ENCODE results near the gene PPL. TPM values are rescaled to one million over a fixed set of nuclear protein-coding genes. Genes with fewer than 3 reads are reported as not detected.
A peak's percentile ranks its signal among the peaks of the same experiment; 100 is the strongest.

Gene PPL
- total and polyA plus RNA-seq, 2 donors (not counting 3 experiments of a cell fraction or from before 2014, with no cell fraction given): 0.07 to 0.20 TPM

DNA sequence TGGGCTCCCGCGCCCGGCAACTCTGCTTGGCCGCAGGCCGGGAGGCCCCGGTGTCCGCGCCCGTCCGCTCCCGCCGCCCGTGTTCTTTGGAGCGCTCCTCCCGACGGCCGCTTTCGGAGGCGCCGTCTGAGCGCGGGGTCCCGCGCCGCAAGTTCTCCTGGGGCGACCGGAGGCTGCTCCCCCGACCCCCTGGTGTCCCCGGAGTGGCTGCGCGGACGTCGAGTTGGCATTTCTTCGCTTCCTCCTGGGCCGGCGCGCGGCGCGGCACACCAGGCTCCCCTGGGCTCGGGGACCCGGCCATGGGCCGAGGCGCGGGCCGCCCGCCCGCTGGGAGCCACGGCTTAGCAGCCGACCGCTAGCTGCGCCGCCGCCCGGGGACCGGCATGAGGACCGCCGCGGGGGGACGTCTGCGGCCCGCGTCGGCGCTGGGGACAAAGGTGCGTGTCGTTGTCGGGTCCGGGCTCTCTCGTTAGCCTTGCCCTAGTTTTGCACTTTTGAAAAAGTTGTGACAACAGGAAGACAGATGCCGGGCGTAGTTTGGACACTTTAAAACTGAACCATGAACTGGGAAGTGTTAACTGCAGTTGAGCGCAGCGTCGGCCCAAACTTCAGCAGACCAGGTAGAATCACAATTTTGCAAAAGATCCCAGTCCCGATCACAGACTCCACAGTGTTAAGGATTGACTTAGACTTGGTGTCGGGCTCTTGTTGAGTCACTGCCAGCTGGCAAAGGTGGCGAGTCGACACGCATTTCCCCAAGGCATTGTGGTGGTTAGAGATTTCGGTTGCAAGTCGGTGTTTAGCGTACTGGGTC lies 89.0 kb downstream of the PPL start:
- H3K9ac ChIP-seq (replicated peaks; ENCODE audit: extremely low read depth, insufficient read depth, low read length): peak overlapping the region; percentile 90
- intact Hi-C loops (cut with micrococcal nuclease): loop anchor here (1.0 to 2.0 kb wide), 4 partner anchors 45 to 231 kb away; no protein-coding TSS in a partner anchor
- TSS peak; percentile 36 for BruUV-seq (replicated peaks)
- dilution Hi-C loops (cut with MboI; ENCODE audit: extremely low pct_ligation_motif_present, low sequenced_read_pairs): no loop called here
- no peak for TF ChIP-seq POLR2AphosphoS5 (IDR thresholded peaks at IDR 0.05; ENCODE audit: insufficient read depth, low read depth, low read length)
- no peak for TF ChIP-seq MYC (IDR thresholded peaks at IDR 0.05; ENCODE audit: low read depth, low read length)
- TF ChIP-seq, protein P1, sequence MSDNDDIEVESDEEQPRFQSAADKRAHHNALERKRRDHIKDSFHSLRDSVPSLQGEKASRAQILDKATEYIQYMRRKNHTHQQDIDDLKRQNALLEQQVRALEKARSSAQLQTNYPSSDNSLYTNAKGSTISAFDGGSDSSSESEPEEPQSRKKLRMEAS (IDR thresholded peaks at IDR 0.05; ENCODE audit: insufficient read depth, insufficient read length): no peak
- TF ChIP-seq, protein P2, sequence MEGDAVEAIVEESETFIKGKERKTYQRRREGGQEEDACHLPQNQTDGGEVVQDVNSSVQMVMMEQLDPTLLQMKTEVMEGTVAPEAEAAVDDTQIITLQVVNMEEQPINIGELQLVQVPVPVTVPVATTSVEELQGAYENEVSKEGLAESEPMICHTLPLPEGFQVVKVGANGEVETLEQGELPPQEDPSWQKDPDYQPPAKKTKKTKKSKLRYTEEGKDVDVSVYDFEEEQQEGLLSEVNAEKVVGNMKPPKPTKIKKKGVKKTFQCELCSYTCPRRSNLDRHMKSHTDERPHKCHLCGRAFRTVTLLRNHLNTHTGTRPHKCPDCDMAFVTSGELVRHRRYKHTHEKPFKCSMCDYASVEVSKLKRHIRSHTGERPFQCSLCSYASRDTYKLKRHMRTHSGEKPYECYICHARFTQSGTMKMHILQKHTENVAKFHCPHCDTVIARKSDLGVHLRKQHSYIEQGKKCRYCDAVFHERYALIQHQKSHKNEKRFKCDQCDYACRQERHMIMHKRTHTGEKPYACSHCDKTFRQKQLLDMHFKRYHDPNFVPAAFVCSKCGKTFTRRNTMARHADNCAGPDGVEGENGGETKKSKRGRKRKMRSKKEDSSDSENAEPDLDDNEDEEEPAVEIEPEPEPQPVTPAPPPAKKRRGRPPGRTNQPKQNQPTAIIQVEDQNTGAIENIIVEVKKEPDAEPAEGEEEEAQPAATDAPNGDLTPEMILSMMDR (IDR thresholded peaks at IDR 0.05; ENCODE audit: extremely low read depth in 1 of 2, insufficient read depth in 1 of 2, low read depth in 1 of 2, low read length in 2 of 2): no peak
- TF ChIP-seq FOS (IDR thresholded peaks at IDR 0.05; ENCODE audit: borderline replicate concordance, insufficient read depth, low read length): peak; percentile 8
- TF ChIP-seq EZH2 (IDR thresholded peaks at IDR 0.05; ENCODE audit: borderline replicate concordance, low read depth, low read length, severe bottlenecking): no peak
- TF ChIP-seq POLR2A (IDR thresholded peaks at IDR 0.05; ENCODE audit: low read depth, low read length): no peak
- peaks cover 81% of the 10 kb centered on the region for H3K79me2 ChIP-seq (ENCODE audit: control insufficient read depth, insufficient read depth, low read length)
- ChIA-PET CTCF (interaction anchor here (1.0 to 2.4 kb wide), 2 partner anchors 12 to 108 kb away, joined by 4 to 7 read pairs; no protein-coding TSS in a partner anchor), POLR2A (no interaction called here)
- peaks cover 48% of the 10 kb centered on the region for H3K4me1 ChIP-seq (ENCODE audit: control insufficient read depth, extremely low read depth, insufficient read depth, low read length)
- peak overlapping the region; percentile 80 for H3K4me2 ChIP-seq (ENCODE audit: insufficient read depth, low read length)
- no peaks in the 10 kb centered on the region for H3K9me3 ChIP-seq (replicated peaks; ENCODE audit: control insufficient read depth, insufficient read depth, low read length)
- peak overlapping the region; percentile 84 for H3K27ac ChIP-seq (ENCODE audit: insufficient read depth, low read depth, low read length)
- no peaks in the 10 kb centered on the region for H3K9me1 ChIP-seq (replicated peaks; ENCODE audit: control insufficient read depth, extremely low read depth, insufficient read depth, low read length)
- H3K36me3 ChIP-seq (ENCODE audit: control insufficient read depth in 2 of 2, extremely low read depth in 1 of 2, insufficient read depth in 2 of 2, low read length in 2 of 2): peaks cover 7 to 9% of the 10 kb centered on the region in 2 experiments
- peak overlapping the region; percentile 86 to 96 (median 86) for H3K4me3 ChIP-seq (replicated peaks in 1 of 3; ENCODE audit: insufficient read depth in 1 of 3, low read depth in 1 of 3, low read length in 3 of 3)
- H4K20me1 ChIP-seq (replicated peaks; ENCODE audit: control insufficient read depth, extremely low read depth, insufficient read depth, low read length): peaks cover 4% of the 10 kb centered on the region
- no peaks in the 10 kb centered on the region for H3K27me3 ChIP-seq (ENCODE audit: control insufficient read depth in 2 of 2, insufficient read depth in 2 of 2, low read length in 2 of 2)
- peak; percentile 82 for DNase-seq (ENCODE audit: low read depth, low spot score)
- H2AFZ ChIP-seq (ENCODE audit: low read depth, low read length): peak overlapping the region; percentile 59
- FAIRE-seq: peak; percentile 84
